Transverse colon (tissue), 4 donors: Measurements from ENCODE around the gene GABRB1. TPM values are rescaled to one million over a fixed set of nuclear protein-coding genes. Genes with fewer than 3 reads are reported as not detected.
A peak's percentile ranks its signal among the peaks of the same experiment; 100 is the strongest.

ENCODE experiments used
- DNase-seq: peaks from one replicate; pipeline ENCODE4 v3.0.0-alpha.2; 2019
- H3K27ac ChIP-seq, 4 donors: fragments of 200-600 bp; sonication (generic); 2 replicates each; pipeline ENCODE4 v1.5.1; 2016 to 2018; ENCODE audit warnings: inconsistent platforms in 4 of 4
- H3K27me3 ChIP-seq: fragments of 200-600 bp; sonication (generic); 2 replicates; pipeline ENCODE4 v1.5.1; 2017; ENCODE audit warnings: inconsistent platforms
- H3K36me3 ChIP-seq, 4 donors: fragments of 200-600 bp; sonication (generic); 2 replicates each; pipeline ENCODE4 v1.5.1; 2017 to 2019; ENCODE audit warnings: inconsistent platforms in 4 of 4
- H3K4me1 ChIP-seq, 4 donors: fragments of 200-600 bp; sonication (generic); 2 replicates each; pipeline ENCODE4 v1.5.1; 2017 to 2020; ENCODE audit warnings: inconsistent platforms in 4 of 4
- H3K4me3 ChIP-seq, 4 donors: fragments of 200-600 bp; sonication (generic); 1 replicate in 1 of 4; 2 replicates in 3 of 4; pipeline versions ENCODE4 v1.5.1 to v1.6.1; 2017 to 2019; ENCODE audit warnings: inconsistent platforms in 4 of 4
- H3K9me3 ChIP-seq, 2 donors: fragments of 200-600 bp; sonication (generic); 2 replicates each; pipeline ENCODE4 v1.5.1; 2017 to 2019; ENCODE audit warnings: inconsistent platforms in 2 of 2
- EP300 ChIP-seq: sonication (generic); formaldehyde crosslinking; IDR thresholded peaks from one replicate; pipeline ENCODE4 v1.6.1; 2017; ENCODE audit warnings: antibody characterized with exemption, low read depth
- POLR2A ChIP-seq: fragments of 450-650 bp; IDR thresholded peaks from one replicate; pipeline ENCODE4 v1.6.1; 2016; ENCODE audit warnings: antibody characterized with exemption, mild to moderate bottlenecking, moderate library complexity
- POLR2AphosphoS5 ChIP-seq, 3 donors: sonication (generic); formaldehyde crosslinking; IDR thresholded peaks; one replicate each; pipeline ENCODE4 v1.6.1; 2016; ENCODE audit warnings: antibody characterized with exemption in 3 of 3
- WGBS, 2 donors: methylation state at CpG; one replicate each; pipeline ENCODE4 v1.1.5; 2018; ENCODE audit warnings: low coverage in 1 of 2; 5-methylcytosine and 5-hydroxymethylcytosine counted together
- in situ Hi-C, 4 donors: fragments of 200-750 bp; cut with MboI; loops; one replicate each; pipeline versions ENCODE4 v1.15.0 to v1.15.1; 2017; ENCODE audit warnings: low sequenced_read_pairs in 3 of 4, low pct_ligation_motif_present in 1 of 4, low pct_unique_long_range_greater_than_20kb in 1 of 4
- intact Hi-C: fragments of 100-400 bp; cut with DNase I; formaldehyde crosslinking; loops from one replicate; pipeline ENCODE4 v1.15.1; 2023; ENCODE audit warnings: low total_unique reads
- total RNA-seq, 4 donors: library from RNA; depleted of rRNA; stranded (reverse); fragments of >200 nt; gene quantifications; one replicate each; pipeline ENCODE4 v1.1.0, GENCODE V29; 2016
- TF ChIP-seq, protein P1 (sequence below), 5 experiments: fragments of 200-600 bp in 3 of 5; fragments of 450-650 bp in 2 of 5; sonication (generic) in 3 of 5; IDR thresholded peaks; 1 replicate in 2 of 5; 2 replicates in 3 of 5; pipeline ENCODE4 v1.5.1; 2016 to 2017; ENCODE audit warnings: antibody characterized with exemption in 5 of 5, inconsistent platforms in 3 of 5, mild to moderate bottlenecking in 2 of 5, moderate library complexity in 1 of 5

The GABRB1 gene
- total RNA-seq, 4 donors from 2014 or later, result 0.14 to 19.7 (median 0.48) TPM; not detected in 1

- Histone ChIP-seq H3K27me3 (peaks cover 27% of the 10 kb centered on the region), H3K27ac (no peak overlapping the region), H3K36me3 (no peaks in the 10 kb centered on the region), H3K4me3 (peak overlapping the region in 3 of 4 donors; percentile 23 to 52 (median 38)), H3K9me3 (no peaks in the 10 kb centered on the region), H3K4me1 (peaks cover 0 to 16% (median 7%) of the 10 kb centered on the region in 4 donors)
- in situ Hi-C loops (no loop called here), intact Hi-C loops (no loop called here)
- no peak for TF ChIP-seq POLR2AphosphoS5 (IDR thresholded peaks at IDR 0.05)
- TF ChIP-seq, protein P1, sequence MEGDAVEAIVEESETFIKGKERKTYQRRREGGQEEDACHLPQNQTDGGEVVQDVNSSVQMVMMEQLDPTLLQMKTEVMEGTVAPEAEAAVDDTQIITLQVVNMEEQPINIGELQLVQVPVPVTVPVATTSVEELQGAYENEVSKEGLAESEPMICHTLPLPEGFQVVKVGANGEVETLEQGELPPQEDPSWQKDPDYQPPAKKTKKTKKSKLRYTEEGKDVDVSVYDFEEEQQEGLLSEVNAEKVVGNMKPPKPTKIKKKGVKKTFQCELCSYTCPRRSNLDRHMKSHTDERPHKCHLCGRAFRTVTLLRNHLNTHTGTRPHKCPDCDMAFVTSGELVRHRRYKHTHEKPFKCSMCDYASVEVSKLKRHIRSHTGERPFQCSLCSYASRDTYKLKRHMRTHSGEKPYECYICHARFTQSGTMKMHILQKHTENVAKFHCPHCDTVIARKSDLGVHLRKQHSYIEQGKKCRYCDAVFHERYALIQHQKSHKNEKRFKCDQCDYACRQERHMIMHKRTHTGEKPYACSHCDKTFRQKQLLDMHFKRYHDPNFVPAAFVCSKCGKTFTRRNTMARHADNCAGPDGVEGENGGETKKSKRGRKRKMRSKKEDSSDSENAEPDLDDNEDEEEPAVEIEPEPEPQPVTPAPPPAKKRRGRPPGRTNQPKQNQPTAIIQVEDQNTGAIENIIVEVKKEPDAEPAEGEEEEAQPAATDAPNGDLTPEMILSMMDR (IDR thresholded peaks at IDR 0.05), result peak; percentile 42 to 57 (median 55)
- WGBS, 2 donors, result 3% methylated on average over 46 of the region's 47 CpGs; no CpG with 5 or more reads in 1 of the 2 donors
- peak; percentile 32 for DNase-seq
Measured at GRCh38 chr4:47032405-47033106, 1.2 kb downstream of the GABRB1 start.

DNA sequence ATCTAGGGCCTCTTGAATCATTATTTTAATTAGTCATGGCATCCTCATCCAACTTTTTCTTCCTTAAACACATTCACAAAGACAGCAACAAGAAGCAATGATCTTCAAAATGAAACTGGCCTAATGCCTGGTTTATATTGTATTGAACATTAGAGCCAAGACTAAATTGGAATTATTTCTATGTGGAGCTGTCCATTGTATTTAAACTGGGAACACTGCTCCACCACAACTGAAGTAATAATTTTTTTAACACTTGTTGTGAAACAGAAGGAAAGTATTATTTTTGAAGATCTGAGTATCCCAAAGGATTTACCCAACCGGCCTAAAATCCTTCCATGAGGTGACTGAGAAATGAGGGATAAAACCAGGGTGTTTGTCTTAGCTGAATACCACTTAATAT lies 6.9 kb downstream of the GABRB1 start:
- Histone ChIP-seq H3K27me3 (no peaks in the 10 kb centered on the region), H3K9me3 (no peaks in the 10 kb centered on the region), H3K36me3 (no peaks in the 10 kb centered on the region), H3K4me1 (no peaks in the 10 kb centered on the region), H3K4me3 (no peak overlapping the region), H3K27ac (no peak overlapping the region)
- TF ChIP-seq EP300 (no peak), POLR2AphosphoS5 (IDR thresholded peaks at IDR 0.05) (no peak), POLR2A (no peak)
- TF ChIP-seq, protein P1 (IDR thresholded peaks at IDR 0.05), result no peak
- WGBS, 2 donors, result 72 to 100% methylated on average over 1 of the region's 1 CpG
- DNase-seq, result no peak
- in situ Hi-C loops (no loop called here), intact Hi-C loops (no loop called here)

- no peak for DNase-seq
- intact Hi-C loops, result no loop called here
- Histone ChIP-seq H3K27me3 (no peaks in the 10 kb centered on the region), H3K36me3 (no peaks in the 10 kb centered on the region), H3K27ac (no peak overlapping the region), H3K9me3 (no peaks in the 10 kb centered on the region), H3K4me1 (no peaks in the 10 kb centered on the region), H3K4me3 (no peak overlapping the region)
- WGBS, 2 donors, result 89 to 92% methylated on average over 3 of the region's 3 CpGs
- TF ChIP-seq POLR2A, result no peak
- TF ChIP-seq EP300, result no peak
- no peak for TF ChIP-seq POLR2AphosphoS5 (IDR thresholded peaks at IDR 0.05)
- TF ChIP-seq, protein P1 (IDR thresholded peaks at IDR 0.05), result no peak
- in situ Hi-C loops, result no loop called here
Measured at GRCh38 chr4:47040828-47041227, 9.5 kb downstream of the GABRB1 start.

- 74 to 79% methylated on average over 3 of the region's 3 CpGs for WGBS, 2 donors
- no peaks in the 10 kb centered on the region for H3K4me1 ChIP-seq
- H3K27ac ChIP-seq, result no peak overlapping the region
- H3K4me3 ChIP-seq, result no peak overlapping the region
- in situ Hi-C loops, result no loop called here
- no peak for DNase-seq
- no peaks in the 10 kb centered on the region for H3K27me3 ChIP-seq
- intact Hi-C loops, result no loop called here
- TF ChIP-seq, protein P1 (IDR thresholded peaks at IDR 0.05), result no peak
- no peak for TF ChIP-seq EP300
- no peak for TF ChIP-seq POLR2A
- no peak for TF ChIP-seq POLR2AphosphoS5 (IDR thresholded peaks at IDR 0.05)
- H3K9me3 ChIP-seq, result no peaks in the 10 kb centered on the region
- H3K36me3 ChIP-seq, result no peaks in the 10 kb centered on the region
Measured at GRCh38 chr4:47043821-47044220, 12.5 kb downstream of the GABRB1 start.
